HCT116 (cell line): ENCODE results near the gene TMEM178A. TPM values are rescaled to one million over a fixed set of nuclear protein-coding genes. Genes with fewer than 3 reads are reported as not detected.

ENCODE experiments used
- ATAC-seq: fragments of 200-7000 bp; cut with Tn5 transposase; 2 replicates; pipeline ENCODE4 v1.9.1; 2020; ENCODE audit warnings: mild to moderate bottlenecking, moderate library complexity
- BruUV-seq: library from RNA; stranded (reverse); fragments of 400-500 nt; replicated peaks from 2 replicates; lab custom pipeline; 2021; lab: Mats Ljungman, UMichigan
- CTCF ChIA-PET: fragments of 300-600 bp; sonication (Branson Sonifier 250); formaldehyde crosslinking; loops from one replicate; lab custom pipeline; 2021; ENCODE audit warnings: antibody characterized with exemption; lab: Charles Lee
- POLR2A ChIA-PET: fragments of 300-600, 350-600 bp; sonication (Branson Sonifier 250); formaldehyde crosslinking; loops from one replicate; lab custom pipeline; 2021; ENCODE audit warnings: antibody characterized with exemption; lab: Charles Lee
- RAD21 ChIA-PET, 2 experiments: fragments of 300-600 bp; sonication (Branson Sonifier 250); formaldehyde crosslinking; loops; one replicate each; lab custom pipeline; 2023; ENCODE audit warnings: low total read pairs in 2 of 2; ENCODE audit not compliant: uncharacterized antibody in 2 of 2, unreplicated experiment in 2 of 2, low non-redundant PET in 1 of 2; lab: Charles Lee
- DNase-seq: peaks from one replicate; pipeline ENCODE4 v3.0.0-alpha.2; 2010; ENCODE audit warnings: low read depth, low spot score
- H2AFZ ChIP-seq: fragments of 200-600 bp; shearing (Covaris generic), sonication (generic); 2 replicates; pipeline ENCODE4 v1.6.1; 2017; ENCODE audit warnings: low read depth, mixed run types, mixed read lengths, antibody characterized with exemption, low read length; ENCODE audit not compliant: poor library complexity, severe bottlenecking
- H3K27ac ChIP-seq: 2 replicates; pipeline ENCODE4 v1.5.1; 2012; ENCODE audit warnings: low read depth, low read length
- H3K27me3 ChIP-seq: fragments of 200-600 bp; sonication (generic); 2 replicates; pipeline ENCODE4 v1.6.1; 2016; ENCODE audit warnings: mixed run types, low read length, mixed read lengths; ENCODE audit not compliant: insufficient read depth
- H3K36me3 ChIP-seq, 2 experiments: fragments of 200-500 bp in 1 of 2; fragments of 200-600 bp in 1 of 2; sonication (Bioruptor generic) in 1 of 2; sonication (generic) in 1 of 2; 2 replicates each; pipeline versions ENCODE4 v1.5.1 to v1.6.1; 2014 to 2016; ENCODE audit warnings: low read length in 2 of 2, inconsistent platforms in 1 of 2, mixed read lengths in 1 of 2, mixed run types in 1 of 2; ENCODE audit not compliant: insufficient read depth in 2 of 2, control insufficient read depth in 1 of 2
- H3K4me1 ChIP-seq, 2 experiments: fragments of 200-600 bp in 1 of 2; sonication (generic) in 1 of 2; 2 replicates each; pipeline versions ENCODE4 v1.5.1 to v1.6.1; 2012 to 2017; ENCODE audit warnings: low read length in 2 of 2, inconsistent platforms in 1 of 2, mild to moderate bottlenecking in 1 of 2, mixed read lengths in 1 of 2, mixed run types in 1 of 2, moderate library complexity in 1 of 2; ENCODE audit not compliant: insufficient read depth in 2 of 2, control insufficient read depth in 1 of 2
- H3K4me2 ChIP-seq: fragments of 200-600 bp; sonication (generic); 2 replicates; pipeline ENCODE4 v1.6.1; 2017; ENCODE audit warnings: mixed run types, low read length, mixed read lengths
- H3K4me3 ChIP-seq, 2 experiments: fragments of 200-600 bp in 1 of 2; sonication (generic) in 1 of 2; replicated peaks in 1 of 2; 2 replicates each; pipeline ENCODE4 v1.5.1; 2011 to 2016; ENCODE audit warnings: low read length in 2 of 2, control low read depth in 1 of 2, low read depth in 1 of 2, mild to moderate bottlenecking in 1 of 2, mixed read lengths in 1 of 2, mixed run types in 1 of 2
- H3K79me2 ChIP-seq: fragments of 200-600 bp; sonication (generic); 2 replicates; pipeline ENCODE4 v1.6.1; 2017; ENCODE audit warnings: mild to moderate bottlenecking, mixed run types, low read length, moderate library complexity, mixed read lengths; ENCODE audit not compliant: insufficient read depth
- H3K9ac ChIP-seq: fragments of 200-600 bp; sonication (generic); 2 replicates; pipeline ENCODE4 v1.6.1; 2016; ENCODE audit warnings: low read length, mixed read lengths
- H3K9me2 ChIP-seq: fragments of 200-600 bp; sonication (generic), shearing (Covaris generic); 2 replicates; pipeline ENCODE4 v1.6.1; 2017; ENCODE audit warnings: mixed run types, mild to moderate bottlenecking, moderate library complexity; ENCODE audit not compliant: insufficient read depth
- H3K9me3 ChIP-seq, 2 experiments: fragments of 200-500 bp in 1 of 2; fragments of 200-600 bp in 1 of 2; sonication (Bioruptor generic) in 1 of 2; sonication (generic) in 1 of 2; 2 replicates each; pipeline ENCODE4 v1.6.1; 2014 to 2017; ENCODE audit warnings: low read length in 2 of 2, mixed read lengths in 2 of 2, inconsistent platforms in 1 of 2, low read depth in 1 of 2, mild to moderate bottlenecking in 1 of 2, mixed run types in 1 of 2, moderate library complexity in 1 of 2; ENCODE audit not compliant: control insufficient read depth in 1 of 2, insufficient read depth in 1 of 2
- H4K20me1 ChIP-seq: fragments of 200-600 bp; sonication (generic), shearing (Covaris generic); 2 replicates; pipeline ENCODE4 v1.6.1; 2017; ENCODE audit warnings: mixed run types, mild to moderate bottlenecking, moderate library complexity; ENCODE audit not compliant: insufficient read depth
- ATF3 ChIP-seq: IDR thresholded peaks from 2 replicates; pipeline ENCODE4 v1.6.1; 2012
- CBX3 ChIP-seq: IDR thresholded peaks from 2 replicates; pipeline ENCODE4 v1.6.1; 2012; ENCODE audit warnings: low read depth
- CEBPB ChIP-seq: IDR thresholded peaks from 2 replicates; pipeline ENCODE4 v1.6.1; 2012; ENCODE audit warnings: low read depth
- CTCF ChIP-seq, 3 experiments: fragments of 200-600 bp in 1 of 3; sonication (generic) in 1 of 3; IDR thresholded peaks in 2 of 3; conservative IDR thresholded peaks in 1 of 3; 2 replicates each; pipeline ENCODE4 v1.5.1; 2012 to 2017; ENCODE audit warnings: low read depth in 2 of 3, low read length in 2 of 3, antibody characterized with exemption in 1 of 3, borderline replicate concordance in 1 of 3, control low read depth in 1 of 3, mild to moderate bottlenecking in 1 of 3, mixed read lengths in 1 of 3, mixed run types in 1 of 3, moderate library complexity in 1 of 3; ENCODE audit not compliant: insufficient read depth in 1 of 3
- EGR1 ChIP-seq: IDR thresholded peaks from 2 replicates; pipeline ENCODE4 v1.6.1; 2012; ENCODE audit warnings: low read depth
- EZH2 ChIP-seq: fragments of 200-600 bp; sonication (generic); IDR thresholded peaks from 2 replicates; pipeline ENCODE4 v1.6.1; 2017; ENCODE audit warnings: antibody characterized with exemption, mixed run types
- EZH2phosphoT487 ChIP-seq: fragments of 200-600 bp; IDR thresholded peaks from 2 replicates; pipeline ENCODE4 v1.6.1; 2018; ENCODE audit warnings: antibody characterized with exemption, borderline replicate concordance
- POLR2A ChIP-seq: IDR thresholded peaks from 2 replicates; pipeline ENCODE4 v1.7.0; 2011; ENCODE audit warnings: borderline replicate concordance; ENCODE audit not compliant: insufficient read depth, insufficient read length; ENCODE audit errors: extremely low read depth
- RAD21 ChIP-seq: IDR thresholded peaks from 2 replicates; pipeline ENCODE4 v1.6.1; 2012; ENCODE audit warnings: low read depth, mild to moderate bottlenecking
- SIN3A ChIP-seq: IDR thresholded peaks from 2 replicates; pipeline ENCODE4 v1.6.1; 2012; ENCODE audit warnings: low read depth
- SP1 ChIP-seq: IDR thresholded peaks from 2 replicates; pipeline ENCODE4 v1.6.1; 2012; ENCODE audit warnings: low read depth
- SRF ChIP-seq: IDR thresholded peaks from 2 replicates; pipeline ENCODE4 v1.6.1; 2012; ENCODE audit warnings: low read depth
- TCF7L2 ChIP-seq: IDR thresholded peaks from 2 replicates; pipeline ENCODE4 v1.7.0; 2011; ENCODE audit warnings: borderline replicate concordance, inconsistent platforms; ENCODE audit not compliant: insufficient read depth, insufficient read length; ENCODE audit errors: extremely low read depth
- ZFX ChIP-seq: fragments of 450-650 bp; IDR thresholded peaks from 2 replicates; pipeline ENCODE4 v1.6.1; 2017
- intact Hi-C: fragments of 100-400 bp; cut with micrococcal nuclease; formaldehyde crosslinking; loops from 2 replicates; pipeline ENCODE4 v1.10.0; 2022
- total RNA-seq: library from RNA; stranded (reverse); gene quantifications from one replicate; pipeline ENCODE4 v1.2.1, GENCODE V29; 2021; ENCODE audit not compliant: unreplicated experiment
- TF ChIP-seq, protein P1 (sequence below): IDR thresholded peaks from 2 replicates; pipeline ENCODE4 v1.6.1; 2011; ENCODE audit warnings: mild to moderate bottlenecking, low read length, moderate library complexity; ENCODE audit not compliant: insufficient replicate concordance; ENCODE audit errors: extremely low read depth

Gene TMEM178A
- total RNA-seq, 1 experiment from 2014 or later = 1.3 TPM

GRCh38 chr2:39684464-39684863 lies 18.7 kb downstream of the TMEM178A start (continued):
- TF ChIP-seq ATF3 (no peak), EGR1 (no peak), SRF (no peak), CEBPB (no peak), SIN3A (no peak), SP1 (no peak)
- TF ChIP-seq, protein P1, sequence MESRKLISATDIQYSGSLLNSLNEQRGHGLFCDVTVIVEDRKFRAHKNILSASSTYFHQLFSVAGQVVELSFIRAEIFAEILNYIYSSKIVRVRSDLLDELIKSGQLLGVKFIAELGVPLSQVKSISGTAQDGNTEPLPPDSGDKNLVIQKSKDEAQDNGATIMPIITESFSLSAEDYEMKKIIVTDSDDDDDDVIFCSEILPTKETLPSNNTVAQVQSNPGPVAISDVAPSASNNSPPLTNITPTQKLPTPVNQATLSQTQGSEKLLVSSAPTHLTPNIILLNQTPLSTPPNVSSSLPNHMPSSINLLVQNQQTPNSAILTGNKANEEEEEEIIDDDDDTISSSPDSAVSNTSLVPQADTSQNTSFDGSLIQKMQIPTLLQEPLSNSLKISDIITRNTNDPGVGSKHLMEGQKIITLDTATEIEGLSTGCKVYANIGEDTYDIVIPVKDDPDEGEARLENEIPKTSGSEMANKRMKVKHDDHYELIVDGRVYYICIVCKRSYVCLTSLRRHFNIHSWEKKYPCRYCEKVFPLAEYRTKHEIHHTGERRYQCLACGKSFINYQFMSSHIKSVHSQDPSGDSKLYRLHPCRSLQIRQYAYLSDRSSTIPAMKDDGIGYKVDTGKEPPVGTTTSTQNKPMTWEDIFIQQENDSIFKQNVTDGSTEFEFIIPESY = no peak

DNA sequence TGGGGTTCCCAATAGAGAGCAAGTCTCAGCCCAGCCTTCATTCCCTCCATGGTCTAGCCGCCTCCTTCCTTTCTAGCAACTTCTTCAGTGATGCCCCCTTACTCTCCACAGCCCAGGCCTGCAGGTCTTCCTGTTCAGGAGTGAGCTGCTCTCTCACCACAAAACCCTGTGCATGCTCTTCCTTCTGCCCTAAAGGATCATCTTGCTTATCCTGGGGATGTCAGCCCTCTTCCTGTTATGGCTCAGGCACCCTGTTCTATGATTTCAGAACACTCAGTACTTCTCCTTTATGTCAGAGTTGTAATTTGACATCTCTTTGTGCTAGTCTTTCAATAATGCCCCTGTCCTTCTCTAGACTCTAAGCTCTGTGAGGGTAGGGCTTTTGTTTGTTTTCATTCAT lies 19.4 kb downstream of the TMEM178A start:
- intact Hi-C loops = no loop called here
- CTCF ChIA-PET = no interaction called here
- RAD21 ChIA-PET = no interaction called here

More for the DNA sequence above, 19.4 kb downstream of the TMEM178A start:
- H3K4me3 ChIP-seq = no peak overlapping the region
- no peak overlapping the region for H3K9ac ChIP-seq
- H4K20me1 ChIP-seq = no peaks in the 10 kb centered on the region
- no peak for TF ChIP-seq CEBPB
- no peak for TF ChIP-seq EZH2
- TF ChIP-seq CBX3 = no peak
- no peak for TF ChIP-seq CTCF (IDR thresholded peaks at IDR 0.05 in 2 of 3, conservative IDR thresholded peaks at IDR 0.05 in 1 of 3; ENCODE audit: borderline replicate concordance in 1 of 3, insufficient read depth in 1 of 3, low read depth in 2 of 3, low read length in 2 of 3)
- TF ChIP-seq POLR2A = no peak
- no peak for TF ChIP-seq EZH2phosphoT487
- no peak for TF ChIP-seq RAD21
- TF ChIP-seq ZFX = no peak
- TF ChIP-seq EGR1 = no peak
- no peak for TF ChIP-seq TCF7L2
- TF ChIP-seq, protein P1 = no peak
- H3K4me2 ChIP-seq = no peak overlapping the region
- DNase-seq (no peak), ATAC-seq (no peak)
- no peaks in the 10 kb centered on the region for H3K9me2 ChIP-seq
- no peak overlapping the region for H2AFZ ChIP-seq
- BruUV-seq = no TSS peak
- H3K27ac ChIP-seq = no peak overlapping the region
- POLR2A ChIA-PET = no interaction called here
- H3K36me3 ChIP-seq = no peaks in the 10 kb centered on the region
- H3K9me3 ChIP-seq = no peaks in the 10 kb centered on the region
- H3K4me1 ChIP-seq = no peaks in the 10 kb centered on the region
- H3K79me2 ChIP-seq = no peaks in the 10 kb centered on the region
- peaks cover 15% of the 10 kb centered on the region; the same call in 1 of the 2 replicates for H3K27me3 ChIP-seq
